Activated CD4-positive, alpha-beta memory T cell treated with anti-CD3 and anti-CD28 coated beads for 36 hours (primary cell): ENCODE data around the gene PPP4C. TPM values are rescaled to one million over a fixed set of nuclear protein-coding genes. Genes with fewer than 3 reads are reported as not detected.

Experiments
- total RNA-seq, 2 experiments: library from RNA; stranded (reverse); gene quantifications; one replicate each; pipeline ENCODE4 v1.2.3, GENCODE V29; 2021

Gene PPP4C
- total RNA-seq, 2 experiments from 2014 or later, result 121 to 133 TPM

Other genes with a start within 250 kb of the PPP4C start
- gene CDIPT, start 212.8 kb upstream of the PPP4C start, total RNA-seq, result 10 to 100 TPM; 39.5 to 43.9 TPM
- gene SEZ6L2, start 176.4 kb upstream of the PPP4C start, total RNA-seq, result under 1 TPM; 0.38 to 0.58 TPM
- gene ASPHD1, start 175.5 kb upstream of the PPP4C start, total RNA-seq, result 1 to 10 TPM; 1.6 to 1.9 TPM
- gene KCTD13, start 149.8 kb upstream of the PPP4C start, total RNA-seq, result 10 to 100 TPM; 36.6 to 37.9 TPM
- gene TMEM219, start 113.9 kb upstream of the PPP4C start, total RNA-seq, result 10 to 100 TPM; 57.1 to 64.8 TPM
- gene TAOK2, start 102.1 kb upstream of the PPP4C start, total RNA-seq, result 10 to 100 TPM; 27.2 to 28.2 TPM
- gene HIRIP3, start 80.4 kb upstream of the PPP4C start, total RNA-seq, result 10 to 100 TPM; 40.5 to 40.6 TPM
- gene INO80E, start 79.8 kb upstream of the PPP4C start, total RNA-seq, result 10 to 100 TPM; 84.1 to 94.0 TPM
- under 1 TPM; 0.33 to 0.34 TPM for gene DOC2A, start 65.0 kb upstream of the PPP4C start, total RNA-seq
- gene C16orf92, start 52.8 kb upstream of the PPP4C start, total RNA-seq, result not detected
- 1 to 10 TPM; 5.0 TPM for gene TLCD3B, start 44.7 kb upstream of the PPP4C start, total RNA-seq
- gene ALDOA, start 10.2 kb upstream of the PPP4C start, total RNA-seq, result 1,000 to 10,000 TPM; 1,724 to 1,734 TPM
- 1 to 10 TPM; 2.3 to 2.9 TPM for gene TBX6, start 15.9 kb downstream of the PPP4C start, total RNA-seq
- 10 to 100 TPM; 32.5 to 36.9 TPM for gene YPEL3, start 20.2 kb downstream of the PPP4C start, total RNA-seq
- gene GDPD3, start 37.5 kb downstream of the PPP4C start, total RNA-seq, result 1 to 10 TPM; 5.3 to 9.9 TPM
- 10 to 100 TPM; 85.5 to 93.1 TPM for gene MAPK3, start 47.2 kb downstream of the PPP4C start, total RNA-seq
- gene CORO1A, start 107.6 kb downstream of the PPP4C start, total RNA-seq, result 1,000 to 10,000 TPM; 1,027 to 1,051 TPM
- gene BOLA2B, start 117.7 kb downstream of the PPP4C start, total RNA-seq, result 100 to 1,000 TPM; 156 to 159 TPM
- 10 to 100 TPM; 98.8 to 99.9 TPM for gene SLX1A, start 117.9 kb downstream of the PPP4C start, total RNA-seq
- gene SULT1A3, start 123.3 kb downstream of the PPP4C start, total RNA-seq, result 10 to 100 TPM; 14.2 to 15.2 TPM
- gene NPIPB13, start 172.5 kb downstream of the PPP4C start, total RNA-seq, result 10 to 100 TPM in 1 of 2 experiments, 1 to 10 TPM in 1; 6.5 to 11.9 TPM